ENCODE data around the gene MEIOC.

GRCh38 chr17:44687756-44688155, 31.5 kb downstream of the MEIOC start:
- no peak for TF ChIP-seq CTCF (IDR thresholded peaks at IDR 0.05; ENCODE audit: low read depth, low read length)
- TF ChIP-seq POLR2A (IDR thresholded peaks at IDR 0.05; ENCODE audit: extremely low read depth, insufficient read length), result no peak

All from NB4 (cell line).